Calu3 (cell line): ENCODE data around the gene ADCY7. TPM values are rescaled to one million over a fixed set of nuclear protein-coding genes. Genes with fewer than 3 reads are reported as not detected.

Experiments used
- BruUV-seq: library from RNA; stranded (reverse); fragments of 400-500 nt; replicated peaks from 2 replicates; lab custom pipeline; 2021; lab: Mats Ljungman, UMichigan
- CTCF ChIA-PET: fragments of 300-600 bp; sonication (Branson Sonifier 250); formaldehyde crosslinking; loops from one replicate; lab custom pipeline; 2022; ENCODE audit warnings: antibody characterized with exemption; lab: Charles Lee
- DNase-seq: peaks from one replicate; pipeline ENCODE4 v3.0.0; 2022
- H3K27ac Mint-ChIP-seq: one replicate; pipeline ENCODE4 v1.8.0; 2022; ENCODE audit warnings: mixed read lengths; ENCODE audit not compliant: unreplicated experiment
- H3K27me3 Mint-ChIP-seq: one replicate; pipeline ENCODE4 v1.8.0; 2022; ENCODE audit warnings: mixed read lengths; ENCODE audit not compliant: unreplicated experiment
- H3K36me3 Mint-ChIP-seq: one replicate; pipeline ENCODE4 v1.8.0; 2022; ENCODE audit warnings: mild to moderate bottlenecking, moderate library complexity, mixed read lengths; ENCODE audit not compliant: insufficient read depth, unreplicated experiment
- H3K4me1 Mint-ChIP-seq: one replicate; pipeline ENCODE4 v1.8.0; 2022; ENCODE audit warnings: mild to moderate bottlenecking, low read depth, mixed read lengths; ENCODE audit not compliant: unreplicated experiment
- H3K4me3 Mint-ChIP-seq: one replicate; pipeline ENCODE4 v1.8.0; 2022; ENCODE audit warnings: mild to moderate bottlenecking, low read depth, moderate library complexity, mixed read lengths; ENCODE audit not compliant: unreplicated experiment
- H3K9me3 Mint-ChIP-seq: one replicate; pipeline ENCODE4 v1.8.0; 2022; ENCODE audit warnings: low read depth, mixed read lengths; ENCODE audit not compliant: unreplicated experiment
- intact Hi-C: fragments of 100-400 bp; cut with micrococcal nuclease; formaldehyde crosslinking; loops from one replicate; pipeline ENCODE4 v1.10.0; 2022; ENCODE audit not compliant: unreplicated experiment
- total RNA-seq: library from RNA; stranded (reverse); gene quantifications from 2 replicates; pipeline ENCODE4 v1.2.3, GENCODE V29; 2022
- TF ChIP-seq, protein P1 (sequence below): fragments of 200-600 bp; IDR thresholded peaks from one replicate; pipeline ENCODE4 v1.8.0; 2022; ENCODE audit warnings: antibody characterized with exemption; ENCODE audit not compliant: unreplicated experiment

ADCY7 gene
- total RNA-seq, 1 experiment from 2014 or later = 67.7 TPM

DNA sequence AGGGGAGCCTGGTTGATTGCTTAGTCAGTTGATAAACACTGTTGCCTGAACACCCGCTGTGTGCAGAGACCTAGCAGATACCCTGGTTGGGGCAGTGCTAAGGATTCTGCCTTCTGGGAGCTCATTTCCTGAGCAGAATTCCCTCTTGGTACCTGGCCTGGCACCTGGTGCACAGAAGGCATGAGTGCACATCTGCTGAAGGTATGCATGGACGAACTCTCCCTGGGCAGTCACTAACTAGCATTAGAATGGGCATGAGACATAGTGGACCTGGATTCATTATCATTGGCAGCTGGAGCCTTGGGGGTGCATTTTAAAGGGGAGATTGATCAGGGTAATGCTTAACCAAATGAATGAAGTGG is 13.1 kb downstream of the ADCY7 start:
- Mint-ChIP-seq H3K27ac (no peak overlapping the region), H3K36me3 (peaks cover 3% of the 10 kb centered on the region), H3K4me1 (peaks cover 24% of the 10 kb centered on the region), H3K4me3 (no peak overlapping the region), H3K27me3 (no peaks in the 10 kb centered on the region), H3K9me3 (peaks cover 3% of the 10 kb centered on the region)
- no TSS peak for BruUV-seq
- TF ChIP-seq, protein P1, sequence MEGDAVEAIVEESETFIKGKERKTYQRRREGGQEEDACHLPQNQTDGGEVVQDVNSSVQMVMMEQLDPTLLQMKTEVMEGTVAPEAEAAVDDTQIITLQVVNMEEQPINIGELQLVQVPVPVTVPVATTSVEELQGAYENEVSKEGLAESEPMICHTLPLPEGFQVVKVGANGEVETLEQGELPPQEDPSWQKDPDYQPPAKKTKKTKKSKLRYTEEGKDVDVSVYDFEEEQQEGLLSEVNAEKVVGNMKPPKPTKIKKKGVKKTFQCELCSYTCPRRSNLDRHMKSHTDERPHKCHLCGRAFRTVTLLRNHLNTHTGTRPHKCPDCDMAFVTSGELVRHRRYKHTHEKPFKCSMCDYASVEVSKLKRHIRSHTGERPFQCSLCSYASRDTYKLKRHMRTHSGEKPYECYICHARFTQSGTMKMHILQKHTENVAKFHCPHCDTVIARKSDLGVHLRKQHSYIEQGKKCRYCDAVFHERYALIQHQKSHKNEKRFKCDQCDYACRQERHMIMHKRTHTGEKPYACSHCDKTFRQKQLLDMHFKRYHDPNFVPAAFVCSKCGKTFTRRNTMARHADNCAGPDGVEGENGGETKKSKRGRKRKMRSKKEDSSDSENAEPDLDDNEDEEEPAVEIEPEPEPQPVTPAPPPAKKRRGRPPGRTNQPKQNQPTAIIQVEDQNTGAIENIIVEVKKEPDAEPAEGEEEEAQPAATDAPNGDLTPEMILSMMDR = no peak
- no peak for DNase-seq
- CTCF ChIA-PET = interaction anchor here (1.1 to 1.4 kb wide), 3 partner anchors 29 to 527 kb away, joined by 3 to 4 read pairs (median 3); no protein-coding TSS in a partner anchor
- intact Hi-C loops = no loop called here

DNA sequence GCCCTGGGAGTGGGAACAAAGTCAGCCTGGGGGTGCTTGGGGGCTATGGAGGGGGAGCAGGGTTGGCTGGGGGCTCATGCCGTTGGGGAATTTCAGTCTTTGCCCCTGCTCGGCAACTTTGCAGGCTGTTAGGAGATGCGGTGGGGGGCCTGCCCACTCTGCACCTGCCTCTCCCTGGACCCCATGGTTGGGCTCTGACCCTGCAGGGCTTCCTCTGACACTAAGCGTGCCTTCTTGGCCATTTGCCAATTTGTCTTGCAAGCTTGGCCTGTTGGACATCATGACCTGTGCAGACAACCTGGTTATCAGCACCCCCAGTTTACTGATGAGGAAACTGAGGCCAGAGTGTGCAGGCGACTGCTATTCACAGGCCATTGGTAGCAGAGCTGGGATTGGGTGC is 14.6 kb downstream of the ADCY7 start:
- intact Hi-C loops = no loop called here
- Mint-ChIP-seq H3K4me1 (peaks cover 24% of the 10 kb centered on the region), H3K27me3 (no peaks in the 10 kb centered on the region), H3K36me3 (peaks cover 4% of the 10 kb centered on the region), H3K27ac (no peak overlapping the region), H3K4me3 (no peak overlapping the region), H3K9me3 (peaks cover 3% of the 10 kb centered on the region)
- DNase-seq = no peak
- no TSS peak for BruUV-seq
- CTCF ChIA-PET = no interaction called here
- TF ChIP-seq, protein P1 = no peak

DNA sequence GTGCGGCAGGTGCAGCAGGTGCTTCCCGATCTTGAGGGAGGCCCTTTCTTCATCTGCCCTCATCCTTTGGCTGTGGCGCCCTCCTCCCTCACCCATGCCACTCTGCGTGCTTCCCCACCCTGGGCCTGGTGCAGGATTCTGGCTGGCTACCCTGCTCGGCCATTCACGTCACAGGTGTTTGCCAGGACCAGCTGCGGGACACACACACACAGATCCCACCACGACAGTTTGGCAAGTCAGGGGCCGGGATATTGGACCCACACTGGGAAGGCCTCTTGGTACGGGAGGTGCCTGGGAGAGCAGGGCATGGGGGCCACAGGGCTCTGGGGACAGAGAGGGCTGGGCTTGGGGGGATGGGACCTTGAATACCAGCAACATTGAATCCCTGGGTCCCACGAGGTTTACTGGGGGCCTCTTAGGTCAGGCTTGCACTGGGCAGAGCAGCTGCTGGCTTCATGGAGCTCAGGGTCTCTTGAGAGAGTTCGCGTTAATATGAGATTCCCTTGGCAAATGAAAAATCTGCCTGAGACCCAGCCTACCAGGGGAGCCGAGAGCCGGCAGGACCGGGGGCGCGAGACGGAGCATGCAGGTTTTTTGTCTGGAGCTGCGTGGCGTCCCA is 15.1 kb downstream of the ADCY7 start:
- Mint-ChIP-seq H3K36me3 (peaks cover 9% of the 10 kb centered on the region), H3K27ac (no peak overlapping the region), H3K9me3 (peaks cover 3% of the 10 kb centered on the region), H3K4me3 (no peak overlapping the region), H3K4me1 (peaks cover 24% of the 10 kb centered on the region), H3K27me3 (no peaks in the 10 kb centered on the region)
- TF ChIP-seq, protein P1 = no peak
- intact Hi-C loops = no loop called here
- CTCF ChIA-PET = no interaction called here
- no peak for DNase-seq
- no TSS peak for BruUV-seq

DNA sequence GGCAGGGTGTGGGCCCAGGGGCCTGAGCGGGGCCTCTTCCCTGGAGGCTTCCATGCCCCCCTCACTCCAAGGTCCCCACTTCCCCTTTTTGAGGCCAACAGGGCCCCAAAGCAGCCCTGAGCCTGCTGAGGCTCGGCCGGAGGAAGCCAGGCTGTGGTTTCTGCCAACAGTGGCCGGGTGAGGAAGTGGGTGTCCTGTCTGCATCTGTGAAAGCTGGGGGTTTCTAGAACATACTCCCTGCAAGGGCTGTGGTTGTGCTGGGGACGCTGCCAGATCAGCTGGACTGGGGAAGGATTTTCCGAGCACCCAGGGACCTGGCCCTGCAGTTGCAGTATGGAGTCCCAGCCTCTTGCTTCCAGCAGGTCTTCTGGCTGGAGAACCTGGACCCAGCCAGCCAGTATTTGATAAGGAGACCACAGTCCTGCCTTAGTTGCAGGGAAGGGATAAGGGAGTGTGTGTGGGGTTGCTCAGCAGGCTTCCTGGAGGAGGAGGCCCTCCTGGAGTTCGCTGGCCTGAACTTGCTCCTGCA is 15.7 kb downstream of the ADCY7 start:
- no peak overlapping the region for H3K4me3 Mint-ChIP-seq
- TF ChIP-seq, protein P1 = no peak
- BruUV-seq = no TSS peak
- no peak for DNase-seq
- peaks cover 11% of the 10 kb centered on the region for H3K36me3 Mint-ChIP-seq
- intact Hi-C loops = no loop called here
- peaks cover 24% of the 10 kb centered on the region for H3K4me1 Mint-ChIP-seq
- no peaks in the 10 kb centered on the region for H3K27me3 Mint-ChIP-seq
- H3K9me3 Mint-ChIP-seq = peaks cover 3% of the 10 kb centered on the region
- CTCF ChIA-PET = no interaction called here
- H3K27ac Mint-ChIP-seq = no peak overlapping the region
